Medulla oblongata (tissue), 1 donor: ENCODE data around the gene BCL3.
A peak's percentile ranks its signal among the peaks of the same experiment; 100 is the strongest.
"Not testable (repeated sequence)": the region's sequence is repeated elsewhere in the genome, so short reads cannot be mapped to it uniquely, and the experiment has no call there.

Experiments
- DNase-seq: peaks from one replicate; pipeline ENCODE4 v3.0.0-alpha.2; 2015; ENCODE audit errors: extremely low spot score

Gene BCL3

GRCh38 chr19:44757735-44758505 is 9.4 kb downstream of the BCL3 start:
- no peak for DNase-seq

DNA sequence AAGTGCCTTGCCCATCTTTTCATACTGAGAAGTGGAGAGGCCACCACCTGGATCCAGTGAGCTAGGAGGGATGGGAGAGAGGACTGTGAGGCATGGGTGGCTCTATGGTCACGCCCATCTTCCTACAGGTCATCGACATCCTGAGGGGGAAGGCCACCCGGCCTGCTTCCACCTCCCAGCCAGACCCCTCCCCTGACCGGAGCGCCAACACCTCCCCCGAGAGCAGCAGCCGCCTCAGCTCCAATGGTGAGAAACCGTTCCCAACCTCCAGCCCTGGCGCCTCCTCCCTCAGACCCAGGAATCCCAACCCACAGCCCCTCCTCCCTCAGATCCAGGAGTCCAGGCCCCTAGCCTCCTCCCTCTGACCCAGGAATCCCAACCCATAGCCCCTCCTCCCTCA is 10.1 kb downstream of the BCL3 start:
- no peak for DNase-seq

DNA sequence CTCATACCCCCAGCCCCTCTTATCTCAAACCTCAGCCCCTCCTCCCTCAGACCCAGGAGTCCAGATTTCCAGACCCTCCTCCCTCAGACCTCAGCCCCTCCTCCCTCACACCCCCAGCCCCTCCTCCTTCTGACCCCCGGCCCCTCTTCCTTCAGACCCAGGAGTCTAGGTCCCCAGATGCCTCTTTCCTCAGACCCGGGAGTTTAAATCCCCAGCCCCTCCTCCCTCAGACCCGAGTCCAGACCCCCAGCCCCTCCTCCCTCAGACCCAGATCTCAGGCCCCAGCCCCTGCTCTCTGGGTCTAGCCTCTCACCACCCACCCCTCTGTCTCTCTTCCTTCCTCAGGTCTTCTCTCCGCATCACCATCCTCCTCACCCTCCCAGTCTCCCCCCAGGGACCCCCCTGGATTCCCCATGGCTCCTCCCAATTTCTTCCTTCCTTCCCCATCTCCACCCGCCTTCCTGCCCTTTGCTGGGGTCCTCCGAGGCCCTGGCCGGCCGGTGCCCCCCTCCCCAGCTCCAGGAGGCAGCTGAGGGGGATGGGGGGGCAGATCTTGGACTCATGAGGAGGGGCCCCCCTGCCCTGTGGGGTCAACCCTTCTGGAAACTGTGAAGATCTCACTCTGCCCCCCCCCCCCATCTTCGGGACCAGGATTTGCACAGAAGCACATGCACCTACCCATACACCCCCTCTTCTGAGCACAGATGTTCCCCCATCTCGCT is 10.7 kb downstream of the BCL3 start:
- no peak for DNase-seq

DNA sequence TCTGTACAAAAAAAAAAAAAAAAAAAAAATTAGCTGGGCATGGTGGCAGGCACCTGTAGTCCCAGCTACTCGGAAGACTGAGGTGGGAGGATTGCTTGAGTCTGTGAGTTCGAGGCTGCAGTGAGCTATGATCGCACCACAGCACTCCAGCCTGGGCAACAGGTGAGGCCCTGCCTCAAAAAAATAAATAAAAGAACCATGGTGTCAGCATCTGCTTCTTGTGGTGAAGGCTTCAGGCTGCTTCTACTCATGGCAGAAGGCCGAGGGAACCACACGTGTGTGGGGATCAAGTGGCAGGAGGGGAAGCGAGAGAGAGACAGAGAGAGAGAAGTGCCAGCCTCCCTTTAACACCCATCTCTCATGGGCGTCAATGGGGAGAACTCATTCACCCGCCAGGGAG is 13.5 kb downstream of the BCL3 start:
- DNase-seq: no peak

DNA sequence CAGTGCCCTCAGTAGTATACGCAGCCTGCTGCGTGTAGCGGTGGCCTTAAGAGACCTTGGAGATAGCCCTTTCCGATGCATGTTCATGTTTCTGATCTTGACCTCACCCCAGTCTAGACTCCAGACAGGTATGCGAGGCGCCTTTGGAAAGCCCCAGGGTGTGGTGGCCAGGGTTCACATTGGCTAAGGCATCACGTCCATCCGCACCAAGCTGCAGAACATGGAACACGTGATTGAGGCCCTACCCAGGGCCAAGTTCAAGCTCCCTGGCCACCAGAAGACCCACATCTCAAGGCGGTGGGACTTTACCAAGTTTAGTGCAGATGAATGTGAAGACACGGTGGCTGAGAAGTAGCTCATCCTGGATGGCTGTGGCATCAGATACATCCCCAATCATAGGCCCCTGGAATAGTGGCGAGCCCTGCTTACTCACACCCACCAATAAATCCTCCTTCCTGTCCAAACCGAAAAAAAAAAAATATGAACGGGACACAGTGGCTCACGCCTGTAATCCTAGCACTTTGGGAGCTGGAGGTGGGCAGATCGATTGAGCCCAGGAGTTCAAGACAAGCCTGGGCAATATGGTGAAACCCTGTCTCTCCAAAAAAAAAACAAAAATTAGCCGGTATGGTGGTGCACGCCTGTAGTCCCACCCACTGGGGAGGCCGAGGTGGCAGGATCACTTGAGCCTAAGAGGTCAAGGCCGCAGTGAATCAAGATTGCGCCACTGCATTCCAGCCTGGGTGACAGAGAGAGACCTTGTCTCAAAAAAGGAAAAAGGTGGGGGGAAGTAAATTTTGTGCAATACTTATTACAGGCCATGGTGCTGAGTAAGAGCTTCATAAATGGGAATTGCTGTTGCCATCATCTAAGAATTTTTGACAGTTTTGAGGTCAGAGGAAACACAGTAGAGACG is 16.8 kb downstream of the BCL3 start:
- no peak for DNase-seq

- no peak for DNase-seq
These were observed 17.4 kb downstream of the BCL3 start for GRCh38 chr19:44765949-44766335.

GRCh38 chr19:44767295-44768180 is 19.0 kb downstream of the BCL3 start:
- DNase-seq: no peak

GRCh38 chr19:44770550-44771257 is 22.2 kb downstream of the BCL3 start:
- DNase-seq: peak; percentile 84

- DNase-seq: not testable (repeated sequence)
These were observed 23.6 kb downstream of the BCL3 start for GRCh38 chr19:44772144-44772543.

DNA sequence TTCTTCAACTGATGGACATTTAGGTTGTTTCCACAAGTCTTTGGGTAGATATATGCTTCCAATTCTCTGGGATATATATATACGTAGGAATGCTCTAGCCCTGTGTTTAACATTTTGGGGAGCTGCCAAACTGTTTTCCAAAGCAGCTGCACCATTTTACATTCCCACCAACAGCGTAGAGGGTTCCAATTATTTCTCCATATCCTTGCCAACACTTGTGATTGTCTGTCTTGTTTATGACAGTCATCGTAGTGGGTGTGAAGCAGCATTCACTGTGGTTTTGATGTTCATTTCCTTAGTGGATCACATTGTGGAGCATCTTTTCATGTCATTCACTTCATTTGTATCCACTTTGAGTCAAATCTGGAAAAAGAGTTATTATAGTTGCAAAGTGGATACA is 24.5 kb downstream of the BCL3 start:
- DNase-seq: no peak

DNA sequence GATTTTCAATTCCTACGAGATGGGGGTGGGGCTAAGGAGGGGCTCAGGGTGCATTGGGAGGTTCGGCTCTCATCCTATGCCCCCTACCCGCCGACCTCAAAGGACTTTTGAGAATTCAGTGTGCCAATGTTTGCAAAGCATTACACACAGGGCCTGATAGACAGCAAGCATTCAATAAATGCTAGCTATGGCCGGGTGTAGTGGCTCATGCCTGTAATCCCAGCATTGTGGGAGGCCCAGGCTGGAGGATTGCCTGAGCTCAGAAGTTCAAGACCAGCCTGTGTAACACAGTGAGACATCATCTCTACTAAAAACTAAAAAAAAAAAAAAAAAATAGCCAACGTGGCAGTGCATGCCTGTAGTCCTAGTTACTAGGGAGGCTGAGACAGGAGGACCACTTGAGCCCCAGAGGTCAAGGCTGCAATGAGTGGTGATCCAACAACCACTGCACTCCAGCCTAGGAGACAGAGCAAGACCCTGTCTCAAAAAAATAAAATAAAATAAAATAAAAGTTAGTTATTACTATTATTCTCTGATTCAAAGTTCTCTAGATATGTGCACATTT is 27.2 kb downstream of the BCL3 start:
- no peak for DNase-seq

DNA sequence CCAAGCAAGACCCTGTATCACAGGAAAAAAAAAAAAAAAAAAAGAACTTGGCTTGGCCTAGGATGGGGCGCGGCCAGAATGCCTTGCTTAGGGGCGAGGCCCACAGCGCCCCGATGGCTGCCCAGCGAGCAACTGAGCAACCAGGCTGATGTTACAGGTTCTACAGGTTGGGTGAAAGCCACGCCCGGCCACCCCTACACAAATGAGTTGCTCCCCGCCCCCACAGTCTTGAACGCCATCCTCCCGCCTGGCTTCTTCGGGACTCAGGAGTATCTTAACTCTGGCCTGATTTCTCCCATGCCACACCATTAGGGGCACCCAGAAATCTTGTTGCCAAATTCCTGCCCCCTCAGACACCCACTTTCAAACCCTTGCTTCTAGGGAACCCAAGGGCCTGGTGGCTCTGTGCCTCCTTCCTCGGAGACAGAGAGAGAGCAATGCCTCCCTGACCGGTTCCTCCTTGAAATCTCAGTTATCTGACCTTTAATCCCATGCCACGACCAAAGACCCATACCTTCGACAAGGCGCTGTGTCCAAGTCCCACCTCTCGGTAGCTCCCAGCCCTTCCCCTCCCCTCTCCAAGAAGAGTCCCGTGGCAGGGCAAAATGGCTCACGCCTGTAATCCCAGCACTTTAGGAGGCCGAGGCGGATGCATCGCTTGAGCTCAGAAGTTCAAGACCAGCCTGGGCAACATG is 28.0 kb downstream of the BCL3 start:
- DNase-seq: no peak

DNA sequence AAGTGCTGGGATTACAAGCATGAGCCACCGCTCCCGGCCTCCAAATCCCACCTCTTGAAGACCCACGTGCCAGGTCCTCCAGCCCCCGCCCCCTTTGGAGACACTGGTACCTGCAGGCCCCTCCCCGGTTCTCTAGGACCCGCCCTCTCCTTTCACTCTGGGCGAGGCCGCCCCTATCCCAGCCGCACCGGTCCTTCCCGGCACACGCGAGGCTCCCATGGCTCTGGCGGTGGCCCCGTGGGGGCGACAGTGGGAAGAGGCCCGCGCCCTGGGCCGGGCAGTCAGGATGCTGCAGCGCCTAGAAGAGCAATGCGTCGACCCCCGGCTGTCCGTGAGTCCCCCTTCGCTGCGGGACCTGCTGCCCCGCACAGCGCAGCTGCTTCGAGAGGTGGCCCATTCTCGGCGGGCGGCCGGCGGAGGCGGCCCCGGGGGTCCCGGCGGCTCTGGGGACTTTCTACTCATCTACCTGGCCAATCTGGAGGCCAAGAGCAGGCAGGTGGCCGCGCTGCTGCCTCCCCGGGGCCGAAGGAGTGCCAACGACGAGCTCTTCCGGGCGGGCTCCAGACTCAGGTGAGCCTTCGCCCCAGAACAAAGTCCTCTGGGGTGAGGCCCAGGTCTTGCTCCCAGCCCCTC is 29.3 kb downstream of the BCL3 start, which contains the start of gene CBLC:
Gene CBLC, plus strand, starts transcription at position 176 of the 633 bp plus-strand sequence. Its CDS starts 42 bp downstream, at position 218.
- no peak for DNase-seq

GRCh38 chr19:44779150-44779549 is 30.6 kb downstream of the BCL3 start:
- DNase-seq: no peak

DNA sequence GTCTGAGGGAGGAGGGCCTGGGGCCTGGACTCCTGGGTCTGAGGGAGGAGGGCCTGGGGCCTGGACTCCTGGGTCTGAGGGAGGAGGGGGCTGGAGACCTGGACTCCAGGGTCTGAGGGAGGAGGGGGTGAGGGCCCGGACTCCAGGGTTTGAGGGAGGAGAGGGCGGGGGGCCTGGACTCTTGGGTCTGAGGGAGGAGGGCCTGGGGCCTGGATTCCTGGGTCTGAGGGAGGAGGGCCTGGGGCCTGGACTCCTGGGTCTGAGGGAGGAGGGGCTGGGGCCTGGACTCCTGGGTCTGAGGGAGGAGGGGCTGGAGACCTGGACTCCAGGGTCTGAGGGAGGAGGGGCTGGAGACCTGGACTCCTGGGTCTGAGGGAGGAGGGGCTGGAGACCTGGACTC is 33.2 kb downstream of the BCL3 start:
- DNase-seq: not testable (repeated sequence)

DNA sequence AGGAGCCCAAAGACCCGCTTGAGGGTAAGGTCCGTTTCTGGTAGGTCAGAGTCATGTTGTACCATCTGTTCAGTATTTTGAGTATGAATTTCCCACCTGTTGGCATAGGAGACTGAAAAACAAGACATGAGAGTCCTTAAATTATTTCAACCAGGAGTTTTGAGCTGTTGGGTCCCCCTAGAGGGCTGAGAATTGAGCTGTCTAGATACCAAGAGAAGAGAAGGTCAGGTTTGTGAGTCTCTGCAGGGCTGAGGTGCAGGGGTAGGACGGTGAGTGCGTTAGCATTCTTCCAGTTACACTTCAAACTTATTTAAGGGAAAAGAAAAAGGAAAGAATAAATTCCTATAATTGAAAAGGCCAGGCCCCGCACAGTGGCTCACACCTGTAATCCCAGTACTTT is 34.2 kb downstream of the BCL3 start:
- DNase-seq: no peak

DNA sequence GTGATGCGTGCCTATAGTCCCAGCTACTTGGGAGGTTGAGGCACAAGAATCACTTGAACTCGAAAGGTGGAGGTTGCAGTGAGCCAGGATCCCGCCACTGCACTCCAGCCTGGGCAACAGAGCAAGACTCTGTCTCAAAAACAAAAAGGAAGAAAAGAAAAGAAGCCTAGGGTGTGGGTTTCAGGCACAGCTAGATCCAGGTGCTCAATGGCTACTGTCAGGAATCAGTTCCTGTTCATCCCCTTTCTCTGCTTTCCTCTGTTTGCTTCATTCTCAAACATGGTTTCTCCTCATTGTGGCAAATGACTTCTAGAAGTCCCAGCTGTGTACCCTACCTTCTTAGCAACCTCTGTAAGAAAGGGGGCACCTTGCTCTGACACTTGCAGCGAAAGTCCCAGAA is 35.0 kb downstream of the BCL3 start:
- no peak for DNase-seq

DNA sequence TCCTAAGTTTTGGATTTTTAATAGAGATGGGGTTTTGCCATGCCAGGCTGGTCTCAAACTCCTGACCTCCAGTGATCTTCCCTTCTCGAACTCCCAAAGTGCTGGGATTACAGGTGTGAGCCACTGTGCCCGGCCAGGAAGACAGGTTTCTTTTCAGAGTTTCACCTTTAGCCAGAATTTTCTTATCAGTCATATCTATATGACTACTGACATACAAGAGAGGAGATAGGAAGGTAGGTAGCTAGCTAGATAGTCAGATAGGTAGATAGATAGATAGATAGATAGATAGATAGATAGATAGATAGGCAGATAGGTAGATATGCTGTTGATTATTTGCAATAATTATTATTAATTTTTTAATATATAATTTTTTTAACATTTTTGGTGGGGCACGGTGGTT is 36.8 kb downstream of the BCL3 start:
- DNase-seq: no peak

GRCh38 chr19:44785993-44786392 is 37.5 kb downstream of the BCL3 start:
- DNase-seq: no peak
